Stomach (tissue), 4 donors: ENCODE results near the gene REPS1.

ENCODE experiments used
- CTCF ChIP-seq, 7 experiments: fragments of 450-650 bp in 4 of 7; fragments of 200-600 bp in 3 of 7; sonication (generic) in 3 of 7; IDR thresholded peaks; one replicate each; pipeline ENCODE4 v1.5.1; 2016 to 2019; ENCODE audit warnings: antibody characterized with exemption in 7 of 7, control low read depth in 2 of 7, mild to moderate bottlenecking in 1 of 7
- POLR2AphosphoS5 ChIP-seq, 3 donors: sonication (generic); formaldehyde crosslinking; IDR thresholded peaks; one replicate each; pipeline ENCODE4 v1.6.1; 2016; ENCODE audit warnings: antibody characterized with exemption in 3 of 3

GRCh38 chr6:138977646-138978167, 10.3 kb downstream of the REPS1 start:
- TF ChIP-seq POLR2AphosphoS5 (IDR thresholded peaks at IDR 0.05) (no peak), CTCF (IDR thresholded peaks at IDR 0.05) (no peak)
